RPMI7951 (cell line): ENCODE measurements around the gene PLAC8L1. TPM values are rescaled to one million over a fixed set of nuclear protein-coding genes. Genes with fewer than 3 reads are reported as not detected.

Source experiments
- DNase-seq: peaks from one replicate; pipeline ENCODE4 v3.0.0-alpha.2; 2012; ENCODE audit warnings: low read depth
- total RNA-seq: library from RNA; depleted of rRNA; stranded (reverse); fragments of >200 nt; shearing (Covaris generic); gene quantifications from 2 replicates; pipeline ENCODE4 v1.2.3, GENCODE V29; 2014

Gene PLAC8L1
- total RNA-seq, 1 experiment from 2014 or later, result not detected

DNA sequence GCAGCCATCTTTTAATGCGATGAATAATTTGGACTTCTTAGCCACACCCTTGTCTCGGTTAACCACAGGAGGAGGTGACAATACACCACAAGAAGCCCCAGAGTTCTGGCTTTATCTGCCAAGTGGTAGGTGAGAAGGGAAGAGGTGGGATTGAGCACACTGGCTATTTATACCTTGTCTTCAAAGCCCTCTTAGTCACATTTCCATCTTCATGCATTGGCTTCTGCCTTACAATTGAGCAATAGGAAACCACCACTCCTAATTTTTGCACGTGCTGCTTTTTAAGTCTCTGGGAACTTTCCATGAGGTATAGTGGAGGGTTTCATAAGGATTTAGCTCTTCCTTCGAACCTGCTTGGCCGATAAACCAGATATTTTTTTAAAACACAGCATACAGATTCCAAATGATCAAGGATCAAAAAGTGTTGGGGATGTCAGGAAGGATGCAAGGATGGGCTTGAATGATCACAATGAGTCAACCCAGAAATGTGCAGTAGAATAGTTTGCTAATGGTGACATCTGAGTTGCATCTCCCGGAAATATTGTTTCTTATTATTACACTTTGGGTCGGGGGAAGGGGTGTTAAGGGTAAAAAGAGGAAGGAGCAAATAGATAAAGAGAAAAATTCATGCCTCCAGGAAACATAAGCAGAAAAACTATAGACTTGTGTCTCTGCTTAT is 25.5 kb downstream of the PLAC8L1 start:
- DNase-seq, result peak; percentile 49

DNA sequence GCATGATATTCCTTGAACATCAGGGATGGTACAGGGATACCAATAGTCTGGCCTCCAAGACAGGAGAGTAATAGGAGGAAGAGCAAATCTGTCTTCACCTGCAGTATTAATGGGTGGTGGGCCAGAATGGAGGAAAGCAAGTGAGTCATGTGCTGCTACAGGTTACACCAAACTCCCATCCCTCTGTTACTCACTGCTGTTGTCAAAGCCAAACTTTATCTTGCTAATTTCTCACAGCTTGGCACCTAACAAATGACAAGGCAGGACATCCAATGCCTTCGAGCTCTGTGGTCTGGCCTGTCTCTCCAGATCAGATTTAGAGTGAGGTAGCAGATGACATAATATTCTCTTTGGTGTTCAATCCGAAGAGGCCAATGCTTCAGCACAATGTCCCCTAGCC is 26.8 kb downstream of the PLAC8L1 start:
- DNase-seq, result no peak

- DNase-seq, result no peak
Measured at GRCh38 chr5:146076455-146076854, 28.9 kb downstream of the PLAC8L1 start.

DNA sequence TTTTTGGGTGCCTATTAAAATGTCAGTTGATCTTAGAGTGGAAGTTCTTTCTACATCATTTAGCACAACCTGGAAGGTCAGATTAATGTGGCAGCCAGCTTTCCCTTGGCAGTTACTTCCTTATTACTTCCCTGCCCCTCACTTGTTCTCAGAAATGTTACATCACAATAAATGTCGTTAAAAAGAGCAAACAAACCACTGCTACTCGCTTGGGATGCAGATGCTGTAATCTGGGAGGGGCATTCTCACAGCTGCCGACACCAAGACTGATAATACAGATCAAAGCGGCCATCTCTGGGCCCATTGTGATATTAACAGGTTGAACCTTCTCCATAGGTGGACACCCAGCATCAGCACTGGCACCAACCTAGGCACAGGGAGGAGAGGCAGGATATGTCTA is 29.3 kb downstream of the PLAC8L1 start:
- no peak for DNase-seq

- no peak for DNase-seq
Measured at GRCh38 chr5:146073239-146073900, 32.0 kb downstream of the PLAC8L1 start.

DNA sequence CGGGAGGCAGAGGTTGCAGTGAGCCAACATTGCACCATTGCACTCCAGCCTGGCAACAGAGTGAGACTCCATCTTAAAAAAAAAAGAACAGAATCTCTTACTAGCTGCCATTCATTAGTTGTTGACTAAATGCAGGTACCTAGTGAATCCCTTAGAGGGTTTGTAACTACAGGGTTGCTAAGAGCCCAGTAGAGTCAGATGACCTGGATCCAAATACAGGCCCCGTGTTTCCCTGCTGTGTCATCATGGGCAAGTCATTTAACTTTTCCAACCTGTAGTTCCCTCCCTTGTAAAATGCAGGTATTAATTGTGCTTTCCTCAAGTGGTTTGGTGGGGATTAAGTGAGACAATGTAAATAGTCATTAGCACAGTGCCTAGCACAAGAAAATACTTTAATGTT is 32.8 kb downstream of the PLAC8L1 start:
- DNase-seq, result no peak

DNA sequence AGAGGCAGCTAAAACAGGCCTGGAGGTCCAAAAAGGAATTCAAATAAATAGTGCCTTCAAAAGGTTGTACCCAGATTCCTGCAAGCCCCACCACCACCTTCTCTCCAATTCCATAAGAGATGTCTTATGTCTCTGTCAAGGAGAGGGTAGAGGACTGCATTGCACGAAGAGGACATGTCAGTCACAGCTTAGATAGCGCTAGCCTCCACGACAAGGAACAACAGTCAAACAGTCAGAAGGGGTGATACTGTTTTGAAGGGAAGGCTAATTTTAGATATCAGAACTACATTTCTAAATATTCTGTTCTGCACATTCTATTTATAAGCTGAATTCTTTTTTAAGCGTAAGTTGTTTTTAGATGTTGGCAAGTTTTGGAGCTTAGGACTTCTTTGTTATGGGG is 34.2 kb downstream of the PLAC8L1 start:
- DNase-seq, result no peak

DNA sequence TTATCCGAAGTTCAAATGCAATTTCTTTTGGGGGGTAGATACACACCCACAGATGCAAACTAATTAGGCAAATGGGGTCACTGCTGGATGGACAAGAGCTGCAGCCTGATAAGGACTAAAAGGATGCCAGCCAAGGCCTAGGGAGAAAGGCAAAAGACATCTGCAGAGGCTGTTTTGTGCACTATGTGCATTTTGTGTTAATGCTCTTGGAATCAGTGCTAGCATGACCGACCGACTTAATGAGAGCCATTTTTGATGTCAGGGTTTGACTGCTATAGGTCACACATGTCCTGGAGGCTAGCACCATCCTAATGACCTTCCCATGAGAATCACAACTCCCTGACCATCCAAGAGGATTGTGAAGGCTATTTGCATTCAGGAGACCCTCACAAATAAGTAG is 34.6 kb downstream of the PLAC8L1 start:
- no peak for DNase-seq

DNA sequence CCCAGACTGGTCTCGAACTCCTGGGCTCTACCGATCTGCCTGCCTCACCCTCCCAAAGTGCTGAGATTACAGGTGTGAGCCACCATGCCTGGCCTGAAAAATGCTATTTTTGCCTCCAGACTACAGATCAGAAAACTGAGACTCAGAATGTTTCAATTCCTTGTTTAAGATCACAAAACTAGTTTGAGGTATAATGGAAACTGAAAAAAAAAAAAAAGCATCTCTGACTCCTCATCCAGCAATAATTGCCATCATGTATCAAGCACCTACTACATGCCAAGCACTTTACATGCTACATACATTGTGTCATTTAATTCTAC is 35.6 kb downstream of the PLAC8L1 start:
- no peak for DNase-seq

DNA sequence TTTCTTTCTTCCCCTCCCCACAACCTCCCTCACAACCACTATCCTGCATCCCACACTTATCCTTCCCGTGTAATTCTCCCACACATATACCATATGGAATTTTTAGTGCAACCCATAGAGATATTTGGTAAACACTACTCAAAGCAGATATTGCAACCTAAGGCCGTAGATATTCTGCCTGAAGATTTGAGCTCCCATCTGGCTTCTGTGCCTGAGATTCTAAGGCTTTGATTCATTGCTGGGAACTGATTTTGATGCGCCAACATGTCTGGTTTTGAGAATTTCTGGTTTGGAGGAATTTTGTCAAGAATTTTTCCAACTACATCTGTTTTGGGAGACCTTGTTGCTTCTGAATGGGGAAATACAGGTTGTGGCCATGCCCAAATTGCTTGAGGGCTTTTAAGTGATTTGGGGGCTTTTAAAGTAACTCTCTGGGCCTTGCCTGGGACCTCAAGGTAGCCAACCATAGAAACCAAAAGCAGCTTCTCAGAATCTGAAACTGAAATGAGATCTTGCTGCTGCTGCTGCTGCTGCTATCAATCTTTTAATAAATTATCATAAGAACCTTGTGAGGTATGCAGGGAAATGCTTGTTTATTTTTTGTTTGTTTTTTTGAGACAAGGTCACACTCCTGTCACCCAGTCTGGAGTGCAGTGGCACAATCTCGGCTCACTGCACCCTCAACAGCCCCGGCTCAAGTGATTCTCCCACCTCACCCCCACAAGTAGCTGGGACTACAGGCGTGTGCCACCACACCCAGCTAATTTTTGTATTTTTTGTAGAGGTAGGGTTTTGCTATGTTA is 36.2 kb downstream of the PLAC8L1 start:
- no peak for DNase-seq

GRCh38 chr5:146068206-146068605 is 37.2 kb downstream of the PLAC8L1 start:
- no peak for DNase-seq

- no peak for DNase-seq
Measured at GRCh38 chr5:146066968-146067367, 38.4 kb downstream of the PLAC8L1 start.

GRCh38 chr5:146060221-146060585 is 45.2 kb downstream of the PLAC8L1 start:
- no peak for DNase-seq

DNA sequence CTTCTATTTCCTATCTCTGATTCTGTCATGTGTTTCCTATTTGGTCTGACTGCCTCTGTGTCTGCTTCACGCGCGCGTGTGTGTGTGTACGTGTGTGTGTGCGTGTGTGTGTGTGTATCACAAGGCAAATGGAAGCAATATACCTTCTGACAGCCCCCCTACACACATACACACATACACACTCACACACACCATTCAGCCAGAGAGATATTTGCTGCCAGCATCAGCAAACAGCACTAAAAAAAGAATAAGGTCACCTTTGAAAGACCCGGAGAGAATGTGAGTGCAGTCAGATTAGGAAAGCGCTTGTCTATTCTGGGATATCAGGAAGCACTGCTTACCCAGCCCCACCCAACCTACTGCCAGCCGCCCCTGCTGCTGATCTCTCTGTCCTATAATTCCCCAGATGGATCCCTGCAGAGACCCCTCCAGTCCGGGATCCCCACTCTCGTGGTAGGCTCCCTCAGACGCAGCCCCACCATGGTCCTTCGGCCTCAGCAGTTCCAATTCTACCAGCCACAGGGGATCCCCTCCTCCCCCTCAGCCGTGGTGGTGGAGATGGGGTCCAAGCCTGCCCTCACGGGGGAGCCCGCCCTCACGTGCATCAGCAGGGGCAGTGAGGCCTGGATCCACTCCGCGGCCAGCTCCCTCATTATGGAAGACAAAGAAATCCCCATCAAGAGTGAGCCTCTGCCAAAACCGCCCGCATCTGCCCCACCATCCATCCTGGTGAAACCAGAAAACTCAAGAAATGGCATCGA is 45.7 kb downstream of the PLAC8L1 start:
- no peak for DNase-seq

DNA sequence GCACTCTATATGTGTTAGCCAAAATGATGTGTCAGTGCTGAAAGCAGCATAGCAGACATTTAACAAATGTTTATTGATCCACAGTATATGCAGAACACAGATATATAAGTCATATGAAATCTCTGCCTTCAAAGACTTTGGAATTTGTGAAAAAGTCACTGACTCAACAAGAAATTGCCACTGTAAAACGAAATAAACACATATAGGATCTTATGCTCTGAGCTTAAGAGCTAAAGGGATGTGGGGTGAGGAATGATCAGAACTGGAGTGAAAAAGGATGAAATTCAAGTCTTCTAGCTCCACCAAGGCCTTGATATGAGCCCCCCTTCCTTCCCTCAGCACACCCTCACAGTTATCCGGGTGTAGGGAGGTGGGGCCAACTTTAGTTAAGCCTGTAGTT is 49.9 kb downstream of the PLAC8L1 start:
- no peak for DNase-seq

- DNase-seq, result no peak
Measured at GRCh38 chr5:146052780-146053179, 52.6 kb downstream of the PLAC8L1 start.

- peak; percentile 35 for DNase-seq
Measured at GRCh38 chr5:146051678-146052077, 53.7 kb downstream of the PLAC8L1 start.

GRCh38 chr5:146050086-146050485 is 55.3 kb downstream of the PLAC8L1 start:
- DNase-seq, result no peak

DNA sequence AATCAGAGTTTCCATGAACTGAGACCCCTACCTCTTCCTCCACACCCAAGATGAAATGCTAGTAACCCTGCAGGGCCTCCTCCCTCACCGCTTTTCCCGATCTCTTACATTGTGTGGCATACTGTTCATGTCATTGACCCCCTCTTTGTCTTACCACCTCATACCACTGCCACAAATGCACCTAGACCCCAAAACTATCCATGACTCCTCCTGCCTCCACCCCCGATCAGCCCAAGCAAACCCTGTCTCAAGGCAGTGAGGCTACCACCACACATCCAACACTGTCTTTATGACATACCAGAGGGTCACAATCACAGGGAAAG is 55.7 kb downstream of the PLAC8L1 start:
- no peak for DNase-seq

GRCh38 chr5:146048994-146049703 is 56.2 kb downstream of the PLAC8L1 start:
- DNase-seq, result peak; percentile 68

DNA sequence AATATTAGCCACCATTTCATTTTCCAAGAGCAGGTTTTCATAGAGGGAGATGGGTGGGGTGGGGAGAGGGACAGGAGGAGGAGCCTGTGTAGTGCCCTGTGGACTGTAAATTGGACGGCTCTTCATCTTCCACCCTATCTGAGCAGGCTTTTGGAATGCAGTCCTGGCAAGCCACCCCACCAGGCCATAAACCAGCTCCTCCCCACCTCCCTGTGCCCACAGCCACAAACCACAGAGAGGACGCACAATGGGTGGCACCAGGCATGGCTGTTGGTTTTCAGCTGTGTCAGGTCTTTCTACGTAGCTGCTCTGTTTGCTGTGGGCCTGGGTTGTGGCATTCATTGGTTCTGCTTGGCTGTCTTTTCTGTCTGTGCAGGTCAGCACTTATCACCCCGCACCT is 58.0 kb downstream of the PLAC8L1 start:
- peak; percentile 56 for DNase-seq

GRCh38 chr5:146043722-146044121 is 61.7 kb downstream of the PLAC8L1 start:
- no peak for DNase-seq
